Measurements from ENCODE around the gene OARD1.

The OARD1 gene

GRCh38 chr6:41074692-41075436, 2.7 kb upstream of the OARD1 start:
- DNase-seq (ENCODE audit: low read depth), result no peak

- no peak for DNase-seq (ENCODE audit: low read depth)
Observed at GRCh38 chr6:41073968-41074691, 2.0 kb upstream of the OARD1 start.

- DNase-seq (ENCODE audit: low read depth), result peak; percentile 62
Observed at GRCh38 chr6:41073203-41073967, 1.2 kb upstream of the OARD1 start.

- DNase-seq (ENCODE audit: low read depth), result peak; percentile 100
Observed at GRCh38 chr6:41072836-41073202, 663 bp upstream of the OARD1 start, which contains the start of gene NFYA. TSS of gene NFYA (plus strand) at chr6:41072974. CDS start at chr6:41079090, 6,116 bp downstream.

- DNase-seq (ENCODE audit: low read depth), result no peak
Observed at GRCh38 chr6:41071501-41071922, 644 bp downstream of the OARD1 start.

- peak; percentile 42 for DNase-seq (ENCODE audit: low read depth)
Observed at GRCh38 chr6:41066867-41067304, 5.3 kb downstream of the OARD1 start.

- no peak for DNase-seq (ENCODE audit: low read depth)
Observed at GRCh38 chr6:41065550-41066026, 6.6 kb downstream of the OARD1 start.

- DNase-seq (ENCODE audit: low read depth), result no peak
Observed at GRCh38 chr6:41064841-41065240, 7.3 kb downstream of the OARD1 start.

- DNase-seq (ENCODE audit: low read depth), result no peak
Observed at GRCh38 chr6:41063884-41064285, 8.3 kb downstream of the OARD1 start.

- DNase-seq (ENCODE audit: low read depth), result no peak
Observed at GRCh38 chr6:41062056-41062455, 10.1 kb downstream of the OARD1 start.

- DNase-seq (ENCODE audit: low read depth), result no peak
Observed at GRCh38 chr6:41061196-41061726, 10.9 kb downstream of the OARD1 start.

- DNase-seq (ENCODE audit: low read depth), result no peak
Observed at GRCh38 chr6:41059556-41059955, 12.6 kb downstream of the OARD1 start.

GRCh38 chr6:41058783-41059181, 13.4 kb downstream of the OARD1 start:
- no peak for DNase-seq (ENCODE audit: low read depth)

- DNase-seq (ENCODE audit: low read depth), result no peak
Observed at GRCh38 chr6:41056768-41057490, 15.2 kb downstream of the OARD1 start.

GRCh38 chr6:41055149-41055548, 17.0 kb downstream of the OARD1 start:
- no peak for DNase-seq (ENCODE audit: low read depth)

- no peak for DNase-seq (ENCODE audit: low read depth)
Observed at GRCh38 chr6:41054511-41054910, 17.6 kb downstream of the OARD1 start.

- DNase-seq (ENCODE audit: low read depth), result no peak
Observed at GRCh38 chr6:41053041-41053440, 19.1 kb downstream of the OARD1 start, which contains the start of gene APOBEC2. TSS of gene APOBEC2 (plus strand) at chr6:41053202. CDS start at chr6:41053348, 146 bp downstream.

- DNase-seq (ENCODE audit: low read depth), result no peak
Observed at GRCh38 chr6:41051873-41052272, 20.3 kb downstream of the OARD1 start.

GRCh38 chr6:41050536-41050935, 21.6 kb downstream of the OARD1 start:
- no peak for DNase-seq (ENCODE audit: low read depth)

GRCh38 chr6:41049955-41050354, 22.2 kb downstream of the OARD1 start:
- no peak for DNase-seq (ENCODE audit: low read depth)

GRCh38 chr6:41049521-41049920, 22.6 kb downstream of the OARD1 start:
- DNase-seq (ENCODE audit: low read depth), result no peak

All from activated gamma-delta T cell treated with anti-CD3 and anti-CD28 coated beads, Interleukin-2, amount 50 U/mL, for 16 hours (primary cell).